LNCAP (cell line): ENCODE results near the gene RNF8.

ENCODE experiments used
- TF ChIP-seq, protein P1 (sequence below): fragments of 450-650 bp; IDR thresholded peaks from 2 replicates; pipeline ENCODE4 v1.5.1; 2017; ENCODE audit warnings: mild to moderate bottlenecking

RNF8 gene

DNA sequence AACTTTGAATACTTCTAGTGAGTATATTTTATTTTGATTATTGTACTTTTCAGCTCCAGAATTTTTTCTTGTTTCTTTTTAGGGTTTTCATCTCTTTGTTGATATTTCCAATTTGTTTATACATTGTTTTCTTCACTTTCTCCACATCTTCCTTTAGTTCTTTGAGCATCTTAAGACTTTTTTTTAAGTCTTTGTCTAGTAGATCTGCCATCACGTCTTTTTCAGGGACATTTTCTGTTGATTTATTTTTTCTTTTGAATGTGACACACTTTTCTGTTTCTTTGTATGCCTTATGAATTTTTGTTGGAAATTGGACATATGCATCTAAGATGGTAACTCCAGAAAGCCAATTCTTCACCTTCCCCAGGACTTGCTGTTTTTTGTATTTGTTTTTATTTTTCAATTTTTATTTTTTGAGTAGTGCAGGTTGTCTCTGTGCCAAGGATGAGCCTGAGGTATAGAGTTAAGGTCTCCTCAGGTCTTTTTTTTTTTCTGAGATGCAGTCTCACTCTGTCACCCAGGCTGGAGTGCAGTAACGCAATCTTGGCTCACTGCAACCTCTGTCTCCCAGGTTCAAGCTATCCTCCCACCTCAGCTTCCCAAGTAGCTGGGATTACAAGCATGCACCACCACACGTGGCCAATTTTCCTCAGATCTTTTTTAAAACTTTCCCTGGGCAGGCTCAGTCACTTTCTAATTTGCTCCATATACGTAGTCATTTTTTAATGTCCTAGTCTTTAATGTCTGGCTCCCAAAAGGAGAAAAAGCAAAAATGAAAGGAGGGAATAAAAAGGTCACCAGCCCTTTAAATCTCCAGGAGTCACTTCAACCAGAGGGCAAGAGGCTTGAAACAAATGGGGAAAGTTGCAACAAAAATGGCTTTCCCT, 72.5 kb downstream of the RNF8 start:
- TF ChIP-seq, protein P1, sequence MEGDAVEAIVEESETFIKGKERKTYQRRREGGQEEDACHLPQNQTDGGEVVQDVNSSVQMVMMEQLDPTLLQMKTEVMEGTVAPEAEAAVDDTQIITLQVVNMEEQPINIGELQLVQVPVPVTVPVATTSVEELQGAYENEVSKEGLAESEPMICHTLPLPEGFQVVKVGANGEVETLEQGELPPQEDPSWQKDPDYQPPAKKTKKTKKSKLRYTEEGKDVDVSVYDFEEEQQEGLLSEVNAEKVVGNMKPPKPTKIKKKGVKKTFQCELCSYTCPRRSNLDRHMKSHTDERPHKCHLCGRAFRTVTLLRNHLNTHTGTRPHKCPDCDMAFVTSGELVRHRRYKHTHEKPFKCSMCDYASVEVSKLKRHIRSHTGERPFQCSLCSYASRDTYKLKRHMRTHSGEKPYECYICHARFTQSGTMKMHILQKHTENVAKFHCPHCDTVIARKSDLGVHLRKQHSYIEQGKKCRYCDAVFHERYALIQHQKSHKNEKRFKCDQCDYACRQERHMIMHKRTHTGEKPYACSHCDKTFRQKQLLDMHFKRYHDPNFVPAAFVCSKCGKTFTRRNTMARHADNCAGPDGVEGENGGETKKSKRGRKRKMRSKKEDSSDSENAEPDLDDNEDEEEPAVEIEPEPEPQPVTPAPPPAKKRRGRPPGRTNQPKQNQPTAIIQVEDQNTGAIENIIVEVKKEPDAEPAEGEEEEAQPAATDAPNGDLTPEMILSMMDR: no peak

DNA sequence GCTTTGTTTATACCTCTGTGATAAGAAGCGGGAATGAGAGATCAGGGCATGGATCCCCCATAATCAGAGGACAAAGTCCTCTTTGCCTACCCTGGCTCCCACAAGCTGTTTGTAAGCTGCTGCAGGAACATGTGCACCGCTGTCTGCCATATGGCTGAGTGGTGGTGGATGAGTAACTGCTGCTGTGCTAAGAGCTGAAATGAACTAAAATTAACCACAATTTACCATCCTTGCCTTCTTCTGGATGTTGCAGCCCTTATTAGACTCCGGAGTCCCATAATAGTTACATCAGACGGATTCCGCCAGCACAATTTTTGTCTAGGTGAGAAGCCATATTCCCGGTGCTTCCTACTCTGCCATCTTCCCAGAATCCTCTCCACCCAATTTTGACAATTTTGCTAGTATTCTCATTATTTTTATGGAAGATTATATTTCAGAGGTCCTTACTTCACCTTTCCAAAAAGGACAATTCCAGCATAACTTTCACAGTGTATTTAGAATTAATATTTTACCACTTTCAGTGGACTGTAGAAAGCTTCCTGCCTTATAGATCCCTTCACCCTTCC, 73.2 kb downstream of the RNF8 start:
- TF ChIP-seq, protein P1: no peak

DNA sequence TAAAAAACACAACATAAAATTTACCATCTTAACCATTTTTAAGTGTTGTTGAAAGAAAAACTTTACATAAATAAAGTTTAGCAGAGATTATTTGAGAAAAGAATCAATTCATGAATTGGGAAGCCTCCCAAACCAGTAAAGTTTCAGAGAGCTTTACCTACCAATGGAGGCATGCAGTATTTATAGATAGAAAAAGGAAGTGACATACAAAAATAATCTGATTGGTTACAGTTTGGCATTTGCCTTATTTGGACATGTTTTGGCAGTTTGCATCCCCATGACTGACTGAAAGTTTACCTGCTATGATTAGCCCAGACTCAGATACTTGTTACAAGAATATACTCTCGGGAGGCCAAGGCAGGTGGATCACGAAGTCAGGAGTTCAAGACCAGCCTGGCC, 75.6 kb downstream of the RNF8 start:
- TF ChIP-seq, protein P1: no peak

DNA sequence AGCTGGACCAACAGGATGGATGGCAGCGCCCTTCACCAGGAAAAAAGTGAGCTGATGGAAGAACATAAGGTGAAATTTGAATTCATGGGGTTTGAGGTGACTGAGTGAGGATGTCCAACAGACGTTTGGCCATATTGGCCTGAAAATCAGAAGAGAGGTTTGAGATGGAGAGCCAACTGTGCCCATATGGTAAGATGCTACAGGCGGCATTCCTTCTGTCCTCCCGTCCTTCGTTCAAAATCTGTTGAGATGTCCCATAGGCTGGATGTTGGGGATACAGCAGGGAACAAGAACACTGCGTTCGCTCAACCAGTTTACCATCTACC, 78.8 kb downstream of the RNF8 start:
- TF ChIP-seq, protein P1: no peak

DNA sequence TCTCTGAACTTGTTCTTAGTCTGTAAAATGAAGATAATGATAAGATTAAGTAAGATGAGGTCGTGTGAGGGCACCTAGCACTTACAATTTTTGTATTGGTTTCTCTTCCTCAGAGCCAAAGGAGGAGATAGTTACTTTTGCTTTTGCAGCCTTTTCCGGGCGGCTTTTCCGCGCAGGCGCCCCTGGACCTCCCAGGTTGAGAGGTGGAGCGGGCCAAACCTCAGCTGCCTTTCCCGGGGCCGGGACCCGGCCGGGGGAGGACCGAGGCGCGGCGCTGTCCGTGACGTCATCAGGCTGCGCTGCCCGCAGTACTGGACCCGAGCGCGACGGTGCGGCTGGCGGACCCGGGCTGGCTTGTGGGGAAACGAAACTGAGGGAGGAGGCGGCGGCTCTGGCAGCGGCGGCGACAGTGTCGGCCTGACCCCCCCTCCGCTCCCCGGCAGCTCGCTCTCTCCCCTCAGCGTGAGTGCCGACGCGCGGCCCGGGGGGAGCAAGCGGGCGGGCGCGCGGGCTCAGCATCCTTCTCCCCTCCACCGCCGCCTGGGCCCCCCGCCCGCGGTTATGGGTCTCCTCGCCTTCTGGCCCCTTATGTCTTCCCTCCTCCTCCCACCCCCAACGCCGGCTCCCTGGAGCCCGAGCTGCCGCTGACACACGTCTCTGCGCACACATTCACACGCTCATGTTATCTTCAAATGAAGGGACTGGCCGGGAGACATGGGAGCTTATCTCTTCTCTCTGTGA, 79.3 kb downstream of the RNF8 start, which contains the start of gene CMTR1:
CMTR1 (plus strand) TSS at position 306 of the 741 bp plus-strand sequence. CDS start 2,409 bp downstream, outside the sequence.
- TF ChIP-seq, protein P1: no peak

GRCh38 chr6:37433657-37434271, 80.0 kb downstream of the RNF8 start:
- TF ChIP-seq, protein P1: no peak

GRCh38 chr6:37435373-37435772, 81.6 kb downstream of the RNF8 start:
- TF ChIP-seq, protein P1: no peak
